CD4-positive, alpha-beta T cell treated with Interleukin-4 for 1 hour (primary cell): ENCODE measurements around the gene KLK15.
"Not testable (repeated sequence)": the region's sequence is repeated elsewhere in the genome, so short reads cannot be mapped to it uniquely, and the experiment has no call there.

Experiments
- DNase-seq, 2 donors: peaks; one replicate each; pipeline ENCODE4 v3.0.0-alpha.2; 2020 to 2022

The KLK15 gene

DNA sequence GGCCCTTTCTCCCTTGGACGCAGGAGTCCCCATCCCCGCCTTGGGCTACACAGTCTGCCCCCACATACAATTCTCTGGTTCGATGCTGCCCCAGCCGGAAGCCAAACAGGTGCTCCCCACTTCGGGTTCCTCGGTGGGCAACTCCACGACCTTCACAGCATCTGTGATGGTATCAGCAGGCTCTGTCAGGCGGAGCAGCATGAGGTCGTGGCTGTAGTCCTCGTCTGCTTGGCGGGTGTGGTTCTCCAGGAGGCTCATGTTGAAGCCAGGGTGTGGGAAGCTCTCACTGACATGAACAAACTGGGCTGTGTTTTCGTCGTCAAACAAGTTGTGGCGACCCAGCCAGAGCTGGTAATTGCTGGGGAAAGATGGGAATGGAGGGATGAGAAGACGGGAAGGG, 13.3 kb downstream of the KLK15 start:
- no peak for DNase-seq

DNA sequence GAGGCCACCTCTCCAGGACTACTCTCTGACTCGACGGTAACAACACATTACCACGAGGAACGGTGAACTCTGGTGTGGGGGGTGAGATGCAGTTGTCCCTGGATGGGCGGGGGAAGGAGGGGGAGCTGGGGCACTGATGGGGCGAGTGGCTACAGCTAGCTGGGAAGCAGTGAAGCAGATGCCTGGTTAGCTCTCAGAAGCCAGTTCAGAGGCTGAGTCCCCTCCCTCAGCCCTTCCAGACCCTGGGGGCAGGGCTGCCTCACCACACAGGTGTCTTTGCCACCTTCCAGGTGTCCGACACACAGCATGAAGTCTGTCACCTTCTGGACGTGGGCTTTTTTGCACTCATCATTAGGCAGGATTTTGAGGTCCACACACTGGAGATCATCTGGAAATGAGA, 13.7 kb downstream of the KLK15 start:
- no peak for DNase-seq

DNA sequence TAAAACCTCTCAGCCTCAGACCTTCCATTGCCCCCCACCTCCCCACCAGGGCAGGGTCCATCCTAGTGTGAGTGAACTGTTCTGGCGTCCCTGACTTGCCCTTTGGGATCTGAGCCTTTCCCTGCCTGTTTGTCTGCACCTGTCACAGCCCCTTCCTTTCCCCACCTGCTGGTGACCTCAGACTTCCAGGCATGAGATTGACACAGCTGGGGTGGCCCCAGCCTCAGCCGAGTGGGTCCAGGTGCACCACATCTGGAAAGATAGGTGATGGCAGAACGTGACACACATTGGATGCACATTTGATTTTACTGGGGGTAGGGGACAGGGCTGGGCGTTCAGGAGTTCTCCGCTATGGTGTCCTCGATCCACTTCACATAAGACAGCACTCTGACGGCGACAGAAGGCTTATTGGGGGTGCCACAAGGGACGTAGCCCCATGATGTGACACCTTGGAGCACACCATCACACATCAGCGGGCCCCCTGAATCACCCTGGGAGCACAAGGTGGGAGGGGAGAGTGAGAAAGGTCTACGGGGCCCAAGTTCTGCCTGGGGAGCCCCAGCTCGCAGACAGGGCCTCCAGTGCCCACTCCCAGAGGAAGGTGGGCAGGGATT, 14.4 kb downstream of the KLK15 start:
- DNase-seq: no peak

DNA sequence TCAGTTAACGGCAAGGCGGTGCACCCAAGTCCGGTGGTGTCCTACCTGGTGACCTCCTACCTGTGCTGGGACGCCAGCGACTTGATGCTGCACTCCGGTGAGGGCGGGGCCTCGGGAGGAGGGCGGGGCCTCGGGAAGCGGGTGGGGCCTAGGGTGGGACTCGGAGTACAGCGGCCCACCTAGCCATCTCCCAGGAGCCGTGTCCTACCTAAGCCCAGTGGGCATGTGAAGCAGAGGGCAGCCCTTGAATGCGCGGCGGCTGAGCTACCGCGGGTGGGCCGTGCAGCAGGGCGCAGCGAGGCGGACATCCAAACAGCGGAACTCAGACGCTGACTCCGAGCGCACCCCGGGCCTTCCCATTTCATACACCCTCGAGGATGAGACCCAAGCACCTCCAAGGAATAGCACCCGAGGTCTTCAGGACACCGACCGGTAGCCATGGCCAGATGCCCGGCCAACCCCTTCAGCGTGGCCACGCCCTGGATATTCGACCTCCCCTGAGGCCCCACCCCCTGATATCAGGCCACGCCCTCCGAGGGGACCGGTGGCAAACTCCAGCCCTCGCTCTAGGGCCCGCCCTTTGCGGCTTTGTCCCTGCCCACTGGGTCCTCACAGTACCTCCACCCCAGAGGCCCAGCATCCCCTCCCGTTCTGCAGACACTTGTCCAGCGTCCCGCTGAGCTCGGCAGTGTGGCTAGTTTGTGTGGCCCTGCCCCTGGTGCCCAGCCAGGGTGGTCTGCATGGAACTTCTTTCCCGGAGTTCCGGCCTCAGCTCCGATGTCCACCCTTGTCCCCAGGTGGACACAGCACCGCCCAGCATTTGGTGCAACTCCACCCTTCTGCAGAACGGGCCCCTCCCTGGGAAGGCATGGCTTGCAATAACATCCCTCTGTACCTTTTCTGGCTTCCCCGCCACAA, 15.2 kb downstream of the KLK15 start:
- peak; percentile 27 to 53 for DNase-seq

DNA sequence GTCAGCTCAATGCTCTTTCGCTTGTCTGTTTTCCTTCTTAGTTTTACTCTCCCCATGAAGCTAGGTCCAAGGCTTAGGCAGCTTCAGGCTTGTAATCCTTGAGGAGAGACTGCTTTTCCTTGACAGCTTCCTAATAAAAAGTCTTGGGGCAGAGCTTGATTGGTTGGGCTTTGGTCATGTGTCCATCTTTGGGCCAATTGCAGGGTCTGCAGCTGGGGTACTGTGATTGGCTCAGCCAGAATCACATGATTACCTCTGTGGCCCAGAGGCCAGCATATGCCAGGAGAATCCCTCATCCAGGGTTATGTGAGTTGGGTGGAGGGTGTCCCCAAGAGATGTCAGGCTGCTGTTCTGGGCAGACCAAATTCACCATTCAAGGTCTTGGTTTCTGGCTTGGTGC, 17.9 kb downstream of the KLK15 start:
- DNase-seq: no peak

DNA sequence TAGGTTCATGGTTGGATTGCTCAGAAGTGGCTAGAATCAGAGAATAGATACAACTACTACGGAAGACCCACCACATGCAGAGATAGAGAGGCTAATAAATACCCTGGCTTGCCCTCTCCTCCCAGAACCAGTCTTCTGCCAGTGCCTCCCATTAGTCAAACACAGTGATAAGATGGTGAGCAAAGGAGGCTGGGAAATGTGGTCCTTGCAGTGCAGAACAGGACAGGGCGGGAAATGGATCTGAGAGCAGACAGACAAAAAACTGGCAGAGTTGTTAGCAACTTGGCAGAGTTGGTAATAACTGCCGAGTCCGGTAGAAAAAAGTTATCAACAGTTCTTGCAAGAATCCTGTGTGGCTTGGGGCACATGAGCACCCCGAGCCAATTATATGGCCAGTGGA, 18.5 kb downstream of the KLK15 start:
- DNase-seq: no peak

DNA sequence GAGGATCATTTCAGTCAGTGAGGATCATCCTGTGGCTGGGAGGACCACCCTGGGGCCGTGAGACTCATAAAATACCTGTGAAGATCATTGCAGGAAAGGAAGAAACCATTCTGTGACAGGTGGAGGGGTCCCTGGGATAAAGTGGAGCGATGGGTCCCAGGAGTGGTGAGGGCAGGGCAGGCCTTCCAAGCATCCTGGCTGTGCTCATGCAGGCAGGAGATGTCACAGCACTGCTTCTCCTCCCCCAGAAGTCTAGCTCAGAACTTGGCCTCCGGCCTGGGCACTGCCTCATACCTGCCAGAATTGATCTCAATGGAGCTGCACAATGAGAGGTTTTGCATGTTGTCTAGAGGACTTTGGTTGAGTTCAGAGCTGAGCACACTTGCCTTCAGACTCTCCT, 20.9 kb downstream of the KLK15 start:
- no peak for DNase-seq

DNA sequence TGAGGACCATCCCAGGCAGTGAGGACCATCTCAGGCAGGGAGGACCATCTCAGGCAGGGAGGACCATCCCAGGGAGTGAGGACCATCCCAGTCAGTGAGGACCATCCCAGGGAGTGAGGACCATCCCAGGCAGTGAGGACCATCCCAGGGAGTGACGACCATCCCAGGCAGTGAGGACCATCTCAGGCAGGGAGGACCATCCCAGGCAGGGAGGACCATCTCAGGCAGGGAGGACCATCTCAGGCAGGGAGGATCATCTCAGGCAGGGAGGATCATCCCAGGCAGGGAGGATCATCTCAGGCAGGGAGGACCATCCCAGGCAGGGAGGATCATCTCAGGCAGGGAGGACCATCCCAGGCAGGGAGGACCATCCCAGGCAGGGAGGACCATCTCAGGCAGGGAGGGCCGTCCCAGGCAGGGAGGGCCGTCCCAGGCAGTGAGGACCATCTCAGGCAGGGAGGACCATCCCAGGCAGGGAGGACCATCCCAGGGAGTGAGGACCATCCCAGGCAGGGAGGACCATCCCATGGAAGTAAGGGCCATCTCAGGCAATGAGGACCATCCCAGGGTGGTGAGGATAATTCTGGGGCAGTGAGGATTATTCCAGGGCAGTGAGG, 21.6 kb downstream of the KLK15 start:
- DNase-seq: not testable (repeated sequence)

DNA sequence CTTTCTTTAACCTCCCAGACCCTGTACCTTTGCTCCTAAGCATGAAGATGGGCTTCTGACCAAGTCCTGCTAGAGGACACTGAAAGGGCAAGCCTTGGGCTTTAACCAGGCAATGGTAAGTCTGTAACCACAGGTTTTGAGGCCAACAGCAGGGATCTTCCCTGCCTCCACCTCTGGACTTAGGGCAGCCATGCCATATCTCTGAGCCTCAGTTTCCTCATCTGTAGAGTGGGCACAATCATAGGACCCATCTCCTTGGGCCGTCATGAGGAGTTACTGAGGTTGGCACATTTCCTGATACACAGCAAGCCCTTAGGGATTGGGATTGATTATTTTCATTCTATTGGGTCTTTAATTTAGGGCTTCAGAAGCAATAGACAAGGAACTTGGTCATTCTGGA, 24.5 kb downstream of the KLK15 start:
- DNase-seq: no peak

DNA sequence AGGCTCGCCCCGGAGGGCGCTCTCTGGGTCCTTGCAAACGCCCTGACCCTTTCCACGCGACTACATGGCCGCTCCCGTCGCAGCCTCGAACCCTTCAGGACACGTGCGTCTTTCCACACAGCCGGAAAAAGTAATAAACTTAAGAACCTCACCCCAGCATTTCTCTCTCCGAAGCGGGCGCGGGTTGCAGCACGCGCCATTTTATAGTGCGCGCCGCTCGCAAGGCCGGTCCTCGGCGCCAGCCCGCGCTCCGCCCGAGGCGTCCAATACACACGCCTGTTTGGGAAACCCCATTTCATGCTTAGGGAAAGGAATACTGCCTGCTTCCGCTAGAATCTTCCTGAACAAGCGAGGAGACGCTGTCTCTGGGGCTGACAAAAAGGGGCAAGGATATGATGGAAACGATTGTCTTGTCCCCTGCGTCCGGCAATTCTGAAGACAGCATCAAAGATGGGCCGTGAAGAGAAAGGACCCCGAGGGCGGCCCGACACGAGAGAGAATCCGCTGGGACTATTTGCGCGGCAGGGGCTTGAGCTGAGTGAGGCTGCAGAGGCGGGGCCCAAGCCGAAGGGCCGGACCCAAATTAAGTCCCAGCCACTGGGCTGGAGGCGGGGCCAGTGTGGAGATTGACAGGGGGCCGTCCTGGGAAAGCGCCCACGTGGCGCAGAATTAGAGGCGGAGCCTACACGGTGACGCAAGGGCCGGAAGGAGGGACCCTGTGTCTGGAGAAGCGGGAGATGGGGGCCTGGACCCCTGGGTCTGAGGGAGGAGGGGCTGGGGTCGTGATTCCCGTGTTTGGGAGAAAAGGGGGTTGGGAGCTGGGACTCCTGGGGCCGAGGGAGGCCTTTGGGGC, 28.7 kb downstream of the KLK15 start:
- DNase-seq: peak; percentile 99

DNA sequence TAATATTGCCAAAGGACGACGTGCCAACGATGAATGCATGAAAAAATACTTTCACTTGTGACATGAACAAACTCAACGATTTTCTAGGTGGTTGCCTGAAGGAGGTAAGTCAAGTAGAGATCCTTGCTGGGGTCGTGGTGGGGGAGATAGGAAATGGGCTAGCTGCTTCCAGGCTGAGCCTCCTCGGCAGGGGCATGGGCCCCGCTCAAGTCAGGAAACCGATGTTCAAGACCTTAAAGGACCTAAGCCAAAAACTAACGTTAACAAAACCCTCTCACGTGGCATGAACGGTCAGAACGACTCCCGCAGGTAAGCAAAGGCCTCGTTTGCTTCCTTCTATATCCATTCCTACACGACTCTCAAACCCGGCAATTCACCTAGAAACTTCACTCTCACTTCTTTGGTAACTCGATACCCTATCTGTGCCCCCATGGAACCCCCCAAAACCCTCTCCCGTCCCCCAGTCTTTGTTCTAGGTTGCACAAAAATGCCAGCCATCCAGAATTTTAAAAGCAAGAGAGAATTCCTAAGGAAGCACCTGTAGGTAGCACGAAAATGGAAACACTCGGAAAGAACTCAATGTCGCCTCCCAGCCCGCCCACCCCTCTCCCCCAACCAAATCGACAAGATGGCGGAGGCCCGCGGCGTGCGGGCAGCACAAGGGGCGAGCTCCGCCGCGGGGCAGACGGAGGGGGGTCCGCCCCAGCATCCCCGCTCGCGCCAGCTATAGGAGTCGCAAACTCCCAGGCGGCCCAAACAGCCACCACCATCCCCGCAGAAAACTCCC, 29.5 kb downstream of the KLK15 start:
- peak in 1 of 2 donors; percentile 12 for DNase-seq

DNA sequence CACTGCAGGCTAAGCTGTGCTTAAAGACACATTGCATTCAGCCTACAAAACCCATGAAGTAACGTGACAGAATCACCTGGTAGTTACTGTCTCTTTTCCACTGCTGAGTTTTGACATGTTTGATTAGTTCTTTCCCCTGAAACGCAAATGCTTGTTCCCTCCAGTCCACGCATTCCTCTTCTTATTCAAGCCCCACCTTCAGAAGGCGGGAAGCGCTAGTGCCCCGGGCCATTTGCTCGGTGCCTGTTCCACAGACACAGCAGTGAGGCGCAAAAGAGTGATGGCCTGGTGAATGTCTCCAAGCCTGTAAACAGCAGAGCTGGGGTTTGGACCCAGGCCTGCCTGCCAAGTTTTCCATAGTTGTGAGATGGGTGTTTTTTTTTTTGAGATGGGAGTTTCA, 32.3 kb downstream of the KLK15 start:
- DNase-seq: no peak

DNA sequence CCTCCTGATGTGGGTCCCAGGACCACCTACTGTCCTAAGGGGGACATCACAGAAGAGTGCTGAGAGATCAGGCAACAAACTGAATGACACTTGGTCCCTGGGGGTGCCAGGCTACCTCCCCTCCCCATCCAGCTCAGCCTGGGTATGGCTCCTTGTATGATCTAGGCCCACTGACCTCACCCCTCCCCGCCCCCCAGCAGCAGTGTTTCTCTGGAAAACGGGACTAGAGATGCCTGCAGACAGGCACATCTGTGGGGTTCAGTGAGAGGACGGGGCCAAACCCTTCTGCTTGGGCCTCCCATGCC, 33.9 kb downstream of the KLK15 start:
- DNase-seq: no peak

DNA sequence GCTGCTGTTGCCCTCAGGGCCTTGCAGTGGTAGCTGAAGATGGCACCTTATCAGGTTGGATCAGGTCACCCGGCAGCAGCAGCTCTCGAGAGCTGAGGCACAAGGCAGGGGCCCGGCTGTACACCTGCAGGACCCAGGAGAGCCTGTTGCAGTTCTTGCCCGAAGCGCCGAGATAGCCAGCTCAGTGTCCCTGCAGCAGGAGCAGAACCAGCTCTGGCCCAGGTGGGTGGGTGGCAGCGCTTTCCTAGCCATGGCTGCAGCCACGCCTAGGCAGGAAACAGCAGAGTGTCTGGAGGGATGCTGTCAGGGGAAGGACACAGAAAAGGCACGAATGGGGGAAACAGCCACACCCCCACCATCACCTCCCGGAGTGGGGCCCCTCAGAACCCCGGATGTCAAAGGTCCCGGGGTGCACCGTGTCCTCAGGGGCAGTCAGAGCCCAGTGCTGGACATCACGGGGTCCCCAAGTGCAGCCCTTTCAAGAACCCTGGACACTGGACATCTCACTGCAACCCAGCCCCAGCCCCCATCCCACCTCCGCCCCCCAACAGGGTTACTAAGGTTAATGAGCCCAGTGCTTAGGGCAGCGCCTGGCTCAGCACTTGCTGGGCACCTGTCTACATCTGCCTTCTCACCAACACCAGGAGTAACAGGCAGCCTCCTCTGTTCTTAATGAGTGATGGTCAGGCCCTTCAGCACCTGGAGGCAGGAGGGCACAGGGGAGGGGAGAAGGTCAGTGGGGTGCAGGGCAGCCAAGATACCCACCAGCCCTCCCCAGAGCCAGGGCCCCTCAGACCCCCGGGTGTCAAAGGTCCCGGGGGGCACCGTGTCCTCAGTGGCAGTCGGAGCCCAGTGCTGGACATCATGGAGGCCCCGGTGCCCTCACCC, 34.5 kb downstream of the KLK15 start:
- no peak for DNase-seq

DNA sequence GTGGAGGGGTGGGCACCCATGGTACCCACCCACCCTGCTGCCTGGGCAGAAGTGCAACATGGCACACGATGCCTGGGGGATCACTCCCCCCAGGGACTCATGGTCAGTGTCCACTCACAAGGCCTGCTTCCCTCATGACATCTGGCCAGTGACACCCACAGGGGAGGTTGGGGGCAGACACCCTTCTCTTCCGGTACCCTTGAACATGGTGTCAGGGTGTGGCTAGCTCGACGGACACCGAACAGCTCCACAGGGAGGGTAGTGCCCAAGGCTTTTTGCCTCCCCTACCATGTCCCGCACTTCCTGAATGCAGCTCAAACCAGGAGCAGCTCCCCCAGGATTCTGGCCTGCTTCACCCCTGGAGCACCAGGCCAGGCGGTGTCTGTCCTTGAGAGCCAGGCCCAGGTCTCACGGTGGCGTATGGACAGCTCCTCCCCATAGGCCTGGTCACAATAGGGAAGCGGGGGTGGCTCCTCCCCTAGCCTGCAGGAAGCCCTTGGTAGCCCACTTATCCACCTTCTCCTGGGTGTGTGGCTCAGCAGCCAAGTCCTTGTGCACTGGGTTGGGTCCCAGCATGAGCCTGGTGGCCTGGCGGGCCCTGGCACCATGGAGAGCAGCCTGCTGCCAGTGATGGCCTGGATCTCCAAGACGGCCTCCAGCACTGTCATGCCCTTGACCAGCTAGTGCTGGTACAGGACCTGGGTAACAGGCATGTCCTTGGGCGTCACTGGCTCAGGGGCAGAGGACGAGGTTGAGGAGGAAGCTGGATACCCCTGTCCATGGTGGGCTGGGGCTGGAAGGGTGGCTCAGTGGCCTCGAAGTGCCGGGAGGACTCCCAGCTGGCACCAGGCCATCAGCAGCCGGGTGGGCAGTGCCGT, 35.4 kb downstream of the KLK15 start:
- DNase-seq: no peak

DNA sequence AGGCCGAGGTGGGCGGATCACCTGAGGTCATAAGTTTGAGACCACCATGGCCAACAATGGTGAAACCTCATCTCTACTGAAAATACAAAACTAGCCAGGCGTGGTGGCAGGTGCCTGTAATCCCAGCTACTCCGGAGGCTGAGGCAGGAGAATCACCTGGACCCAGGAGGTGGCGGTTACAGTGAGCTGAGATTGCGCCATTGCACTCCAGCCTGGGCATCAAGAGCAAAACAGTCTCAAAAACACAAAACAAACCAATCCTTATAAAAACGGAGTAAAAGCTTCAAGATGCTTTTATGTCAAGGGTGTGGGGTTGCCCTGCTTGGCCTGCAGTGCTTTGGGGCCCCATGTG, 36.0 kb downstream of the KLK15 start:
- DNase-seq: no peak

DNA sequence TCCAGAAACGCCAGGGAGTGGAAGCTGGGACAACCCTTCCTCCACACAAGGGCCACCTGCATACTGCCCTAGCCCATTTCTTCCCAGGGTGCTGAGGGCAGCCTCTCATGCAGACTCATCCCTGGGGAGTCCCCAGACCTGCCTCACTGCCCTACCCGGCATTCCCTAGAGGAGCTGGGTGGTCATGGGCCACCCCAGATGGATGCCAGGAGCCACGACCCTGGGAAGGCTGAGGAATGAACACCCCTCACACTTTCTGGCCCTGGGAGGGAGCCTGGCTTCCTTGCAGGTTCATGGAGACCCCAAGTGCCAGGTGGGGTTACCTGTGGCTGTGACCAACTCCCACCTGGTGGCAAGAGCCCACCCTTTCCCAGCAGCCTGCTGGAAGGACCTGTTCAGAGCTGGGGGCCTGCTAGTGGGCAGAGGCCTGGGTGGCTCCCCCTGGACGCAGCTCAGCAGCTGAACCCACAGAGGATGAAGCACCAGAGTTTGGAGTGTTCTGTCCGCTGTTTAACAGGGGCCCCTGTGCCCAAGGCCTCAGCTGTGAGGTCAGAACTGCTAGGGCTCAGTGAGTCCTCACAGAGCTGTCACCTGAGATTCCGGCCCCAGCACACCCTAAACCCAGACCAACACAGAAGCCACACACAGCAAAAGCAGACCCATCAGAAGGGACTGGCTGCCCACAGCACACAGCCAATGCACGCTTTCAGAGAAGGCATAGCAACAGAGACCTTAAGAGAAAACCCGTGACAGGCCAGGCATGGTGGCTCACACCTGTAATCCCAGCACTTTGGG, 36.5 kb downstream of the KLK15 start:
- no peak for DNase-seq

DNA sequence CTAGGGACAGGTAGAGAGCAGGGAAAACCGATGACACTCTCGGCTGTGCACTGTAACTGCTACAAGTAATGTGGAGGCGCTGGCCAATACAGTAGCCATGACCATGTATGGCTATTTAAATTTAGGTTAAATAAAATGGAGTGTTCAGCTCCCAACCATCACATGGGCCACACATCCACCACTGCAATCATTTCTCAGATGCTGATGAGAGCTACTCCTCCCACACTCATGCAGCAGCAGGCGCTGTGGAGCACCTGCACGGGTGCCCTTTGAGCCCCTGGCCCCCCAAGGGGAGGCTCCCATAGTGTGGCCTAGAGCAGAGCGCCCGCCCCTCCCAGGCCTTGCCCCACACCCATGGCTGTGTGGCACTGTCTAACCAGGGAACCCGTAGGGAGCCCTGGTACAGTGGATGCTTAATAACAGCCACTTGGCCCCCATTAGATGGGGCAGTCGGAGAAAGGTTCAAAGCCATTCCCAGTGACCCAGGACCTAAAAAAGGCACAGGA, 37.2 kb downstream of the KLK15 start:
- no peak for DNase-seq

DNA sequence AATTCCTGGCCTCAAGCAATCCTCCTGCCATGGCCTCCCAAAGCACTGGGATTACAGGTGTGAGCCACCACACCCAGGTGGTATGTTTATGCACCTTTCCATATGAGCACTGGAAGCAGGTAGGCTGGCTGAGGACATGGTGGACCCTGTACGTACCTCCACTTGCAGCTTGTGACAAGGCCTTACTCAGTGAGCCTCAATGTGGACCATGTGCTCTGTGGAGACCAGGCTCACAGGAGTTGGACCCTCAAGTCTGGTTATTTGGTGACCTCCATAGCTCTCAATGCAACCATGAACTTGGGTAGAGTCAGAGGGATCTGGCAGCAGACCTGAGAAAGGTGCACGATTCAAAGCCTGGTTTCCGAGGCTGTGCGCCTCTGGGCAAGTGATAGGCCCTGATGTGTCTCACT, 37.7 kb downstream of the KLK15 start:
- no peak for DNase-seq
